ENCODE results near the gene TBPL2.
"Not testable (repeated sequence)": the region's sequence is repeated elsewhere in the genome, so short reads cannot be mapped to it uniquely, and the experiment has no call there.

The TBPL2 gene

GRCh38 chr14:55440385-55440784 is at the start of gene TBPL2:
TSS of gene TBPL2 (minus strand) at chr14:55440616. CDS start at chr14:55440449, 167 bp downstream.
- no peak for DNase-seq

- DNase-seq: no peak
These were observed 47.8 kb upstream of the TBPL2 start for GRCh38 chr14:55488204-55488603.

GRCh38 chr14:55482936-55483605 is 42.7 kb upstream of the TBPL2 start:
- no peak for DNase-seq

GRCh38 chr14:55481769-55482168 is 41.4 kb upstream of the TBPL2 start:
- no peak for DNase-seq

- no peak for DNase-seq
These were observed 37.3 kb upstream of the TBPL2 start for GRCh38 chr14:55477680-55478079.

- not testable (repeated sequence) for DNase-seq
These were observed 36.0 kb upstream of the TBPL2 start for GRCh38 chr14:55476448-55476847.

- no peak for DNase-seq
These were observed 33.4 kb upstream of the TBPL2 start for GRCh38 chr14:55473786-55474185.

- no peak for DNase-seq
These were observed 29.6 kb upstream of the TBPL2 start for GRCh38 chr14:55470025-55470424.

GRCh38 chr14:55467307-55467706 is 26.9 kb upstream of the TBPL2 start:
- DNase-seq: no peak

- no peak for DNase-seq
These were observed 18.5 kb upstream of the TBPL2 start for GRCh38 chr14:55458800-55459515.

GRCh38 chr14:55457496-55457895 is 17.1 kb upstream of the TBPL2 start:
- no peak for DNase-seq

GRCh38 chr14:55456411-55456810 is 16.0 kb upstream of the TBPL2 start:
- DNase-seq: not testable (repeated sequence)

- peak in 10 of 58 donors; percentile 3 to 74 (median 20) for DNase-seq
These were observed 14.0 kb upstream of the TBPL2 start for GRCh38 chr14:55454264-55455002.

GRCh38 chr14:55451950-55452349 is 11.5 kb upstream of the TBPL2 start:
- DNase-seq: no peak

- DNase-seq: no peak
These were observed 11.0 kb upstream of the TBPL2 start for GRCh38 chr14:55451398-55451797.

- DNase-seq: no peak
These were observed 10.6 kb upstream of the TBPL2 start for GRCh38 chr14:55450987-55451386.

GRCh38 chr14:55450539-55450938 is 10.1 kb upstream of the TBPL2 start:
- no peak for DNase-seq

GRCh38 chr14:55450124-55450523 is 9.7 kb upstream of the TBPL2 start:
- no peak for DNase-seq

- no peak for DNase-seq
These were observed 8.7 kb upstream of the TBPL2 start for GRCh38 chr14:55449116-55449515.

- DNase-seq: peak in 1 of 58 donors; percentile 2
These were observed 7.8 kb upstream of the TBPL2 start for GRCh38 chr14:55448141-55448614.

- no peak for DNase-seq
These were observed 6.4 kb upstream of the TBPL2 start for GRCh38 chr14:55446833-55447232.

- DNase-seq: peak in 31 of 58 donors; percentile 3 to 61 (median 22)
These were observed 5.8 kb upstream of the TBPL2 start for GRCh38 chr14:55446127-55446736.

Measured in anterior cingulate cortex (tissue), 58 donors.